ENCODE data around the gene RASSF7. TPM values are rescaled to one million over a fixed set of nuclear protein-coding genes. Genes with fewer than 3 reads are reported as not detected.

RASSF7 gene
- total and polyA plus RNA-seq, 10 of the 15 experiments (the other 5 are each of a cell fraction or from before 2014, with no cell fraction given) = 0.39 to 29.7 (median 13.2) TPM

DNA sequence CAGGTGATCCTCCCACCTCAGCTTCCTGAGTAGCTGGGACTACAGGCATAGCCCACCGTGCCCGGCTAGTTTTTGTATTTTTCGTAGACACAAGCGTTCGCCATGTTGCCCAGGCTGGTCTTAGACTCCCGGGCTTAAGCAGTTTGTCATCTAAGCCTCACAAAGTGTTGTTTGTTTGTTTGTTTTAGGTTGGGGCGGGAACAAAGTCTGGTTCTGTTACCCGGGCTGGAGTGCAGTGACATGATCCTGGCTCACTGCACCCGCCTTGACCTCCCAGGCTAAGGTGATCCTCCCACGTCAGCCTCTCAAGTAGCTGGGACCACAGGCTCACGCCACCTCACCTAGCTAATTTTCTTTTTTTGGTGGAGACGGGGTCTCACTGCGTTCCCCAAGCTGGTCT, 42.4 kb downstream of the RASSF7 start (continued):
- TF ChIP-seq ZBTB4 (CRISPR knock-in tag; IDR thresholded peaks at IDR 0.05) (no peak), RAD51 (IDR thresholded peaks at IDR 0.05) (no peak), POLR2AphosphoS2 (IDR thresholded peaks at IDR 0.05; ENCODE audit: low read depth, low read length) (no peak), TCF12 (IDR thresholded peaks at IDR 0.05; ENCODE audit: low read depth, low read length) (no peak), PML (IDR thresholded peaks at IDR 0.05; ENCODE audit: low read length) (no peak), NFYA (IDR thresholded peaks at IDR 0.05; ENCODE audit: borderline replicate concordance, low read depth, low read length) (no peak), NR2F1 (conservative IDR thresholded peaks at IDR 0.05) (no peak), STAT3 (IDR thresholded peaks at IDR 0.05; ENCODE audit: low read depth, low read length) (no peak)
- TF ChIP-seq, protein P1, sequence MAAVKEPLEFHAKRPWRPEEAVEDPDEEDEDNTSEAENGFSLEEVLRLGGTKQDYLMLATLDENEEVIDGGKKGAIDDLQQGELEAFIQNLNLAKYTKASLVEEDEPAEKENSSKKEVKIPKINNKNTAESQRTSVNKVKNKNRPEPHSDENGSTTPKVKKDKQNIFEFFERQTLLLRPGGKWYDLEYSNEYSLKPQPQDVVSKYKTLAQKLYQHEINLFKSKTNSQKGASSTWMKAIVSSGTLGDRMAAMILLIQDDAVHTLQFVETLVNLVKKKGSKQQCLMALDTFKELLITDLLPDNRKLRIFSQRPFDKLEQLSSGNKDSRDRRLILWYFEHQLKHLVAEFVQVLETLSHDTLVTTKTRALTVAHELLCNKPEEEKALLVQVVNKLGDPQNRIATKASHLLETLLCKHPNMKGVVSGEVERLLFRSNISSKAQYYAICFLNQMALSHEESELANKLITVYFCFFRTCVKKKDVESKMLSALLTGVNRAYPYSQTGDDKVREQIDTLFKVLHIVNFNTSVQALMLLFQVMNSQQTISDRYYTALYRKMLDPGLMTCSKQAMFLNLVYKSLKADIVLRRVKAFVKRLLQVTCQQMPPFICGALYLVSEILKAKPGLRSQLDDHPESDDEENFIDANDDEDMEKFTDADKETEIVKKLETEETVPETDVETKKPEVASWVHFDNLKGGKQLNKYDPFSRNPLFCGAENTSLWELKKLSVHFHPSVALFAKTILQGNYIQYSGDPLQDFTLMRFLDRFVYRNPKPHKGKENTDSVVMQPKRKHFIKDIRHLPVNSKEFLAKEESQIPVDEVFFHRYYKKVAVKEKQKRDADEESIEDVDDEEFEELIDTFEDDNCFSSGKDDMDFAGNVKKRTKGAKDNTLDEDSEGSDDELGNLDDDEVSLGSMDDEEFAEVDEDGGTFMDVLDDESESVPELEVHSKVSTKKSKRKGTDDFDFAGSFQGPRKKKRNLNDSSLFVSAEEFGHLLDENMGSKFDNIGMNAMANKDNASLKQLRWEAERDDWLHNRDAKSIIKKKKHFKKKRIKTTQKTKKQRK (IDR thresholded peaks at IDR 0.05; ENCODE audit: low read depth, low read length) = no peak

Measured in GM12878 (cell line).